Erythroblast (primary cell): ENCODE measurements around the gene IGLL1.
A peak's percentile ranks its signal among the peaks of the same experiment; 100 is the strongest.
"Not testable (repeated sequence)": the region's sequence is repeated elsewhere in the genome, so short reads cannot be mapped to it uniquely, and the experiment has no call there.

ENCODE experiments used
- DNase-seq, 2 experiments: peaks; one replicate each; lab custom pipeline; 2025; lab: John Stamatoyannopoulos, UW
- GATA1 ChIP-seq: IDR thresholded peaks from 2 replicates; pipeline ENCODE4 v1.6.1; 2011; ENCODE audit warnings: low read depth, mild to moderate bottlenecking, control low read depth, low read length, moderate library complexity
- POLR2A ChIP-seq: IDR thresholded peaks from 2 replicates; pipeline ENCODE4 v1.6.1; 2011; ENCODE audit warnings: mild to moderate bottlenecking, low read length

IGLL1 gene

GRCh38 chr22:23579870-23580575 is at the start of gene IGLL1:
Gene IGLL1, minus strand, starts transcription at chr22:23580290. Its CDS starts 100 bp downstream, at chr22:23580190.
- TF ChIP-seq GATA1 (no peak), POLR2A (no peak)
- DNase-seq: no peak

GRCh38 chr22:23628056-23628743 is 48.1 kb upstream of the IGLL1 start:
- DNase-seq: not testable (repeated sequence)

- peak; percentile 58 to 71 for DNase-seq
These were observed 47.4 kb upstream of the IGLL1 start for GRCh38 chr22:23627401-23628055.

GRCh38 chr22:23626286-23626975 is 46.3 kb upstream of the IGLL1 start:
- TF ChIP-seq GATA1 (no peak), POLR2A (no peak)
- DNase-seq: no peak

- no peak for DNase-seq
- no peak for TF ChIP-seq GATA1
These were observed 42.5 kb upstream of the IGLL1 start for GRCh38 chr22:23622634-23623033.

- DNase-seq: not testable (repeated sequence)
These were observed 41.8 kb upstream of the IGLL1 start for GRCh38 chr22:23621916-23622315.

GRCh38 chr22:23621082-23621780 is 41.1 kb upstream of the IGLL1 start:
- TF ChIP-seq POLR2A: no peak
- TF ChIP-seq GATA1: no peak
- DNase-seq: no peak

GRCh38 chr22:23613193-23613972 is 33.3 kb upstream of the IGLL1 start:
- TF ChIP-seq POLR2A: no peak
- no peak for TF ChIP-seq GATA1
- DNase-seq: no peak

GRCh38 chr22:23609983-23610781 is 30.1 kb upstream of the IGLL1 start:
- no peak for DNase-seq
- TF ChIP-seq POLR2A: no peak
- no peak for TF ChIP-seq GATA1

- TF ChIP-seq POLR2A (no peak), GATA1 (no peak)
- DNase-seq: no peak
These were observed 28.5 kb upstream of the IGLL1 start for GRCh38 chr22:23608583-23608982.

- TF ChIP-seq POLR2A (no peak), GATA1 (no peak)
- DNase-seq: no peak
These were observed 26.4 kb upstream of the IGLL1 start for GRCh38 chr22:23606204-23607131.
